Measurements from ENCODE around the gene KIFAP3.
"Not testable (repeated sequence)": the region's sequence is repeated elsewhere in the genome, so short reads cannot be mapped to it uniquely, and the experiment has no call there.

The KIFAP3 gene

DNA sequence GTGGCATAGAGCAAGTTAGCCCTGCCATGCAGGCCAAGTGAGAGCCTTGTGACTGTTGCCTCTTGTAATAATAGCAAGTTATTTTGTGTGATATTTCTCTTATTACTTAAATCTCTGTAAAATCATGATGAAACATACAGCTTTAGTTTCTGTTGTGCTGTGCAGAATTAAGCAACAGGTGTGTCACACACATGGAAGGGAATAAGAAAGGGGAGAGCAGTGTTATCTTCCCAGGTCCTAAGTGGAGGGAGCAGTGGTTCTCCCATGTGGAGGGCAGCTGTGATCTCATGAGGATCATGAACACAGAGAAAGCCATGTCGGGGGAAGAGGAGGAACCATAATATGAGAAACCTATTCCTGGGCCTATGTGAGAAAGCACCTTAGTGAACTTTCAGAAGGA is 155.6 kb downstream of the KIFAP3 start:
- no peak for DNase-seq

DNA sequence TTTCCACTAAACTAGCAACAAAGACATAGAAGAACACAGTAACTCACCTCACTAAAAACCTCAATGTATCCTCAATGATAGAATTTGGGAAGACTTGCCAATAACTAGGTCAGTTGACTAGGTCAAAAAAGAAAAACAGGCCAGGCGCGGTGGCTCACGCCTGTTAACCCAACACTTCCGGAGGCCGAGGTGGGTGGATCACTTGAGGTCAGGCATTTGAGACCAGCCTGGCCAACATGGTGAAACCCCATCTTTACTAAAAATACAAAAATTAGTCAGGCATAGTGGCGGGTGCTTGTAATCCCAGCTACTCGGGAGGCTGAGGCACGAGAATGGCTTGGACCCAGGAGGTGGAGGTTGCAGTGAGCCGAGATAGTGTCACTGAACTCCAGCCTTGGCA is 156.3 kb downstream of the KIFAP3 start:
- DNase-seq = not testable (repeated sequence)

DNA sequence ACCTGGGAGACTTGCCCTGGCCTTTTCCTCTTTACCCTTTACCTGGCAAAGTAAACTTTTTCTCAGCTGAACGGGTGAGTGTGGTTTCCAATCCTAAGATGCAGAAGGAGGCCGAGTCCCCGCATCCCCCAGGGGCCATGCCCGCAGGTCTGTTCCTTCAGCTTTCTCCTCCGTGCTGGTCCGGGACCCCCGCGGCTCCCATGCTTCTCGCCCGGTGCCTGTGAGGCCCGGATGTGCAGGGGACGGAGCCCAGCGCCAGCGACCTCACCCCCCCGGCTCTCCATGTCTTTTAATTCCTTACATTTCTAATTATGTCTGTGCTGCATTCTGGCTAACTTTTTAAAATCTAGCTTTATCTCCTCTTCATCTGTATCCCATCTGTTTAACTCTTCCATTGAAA is 159.3 kb downstream of the KIFAP3 start:
- no peak for DNase-seq

DNA sequence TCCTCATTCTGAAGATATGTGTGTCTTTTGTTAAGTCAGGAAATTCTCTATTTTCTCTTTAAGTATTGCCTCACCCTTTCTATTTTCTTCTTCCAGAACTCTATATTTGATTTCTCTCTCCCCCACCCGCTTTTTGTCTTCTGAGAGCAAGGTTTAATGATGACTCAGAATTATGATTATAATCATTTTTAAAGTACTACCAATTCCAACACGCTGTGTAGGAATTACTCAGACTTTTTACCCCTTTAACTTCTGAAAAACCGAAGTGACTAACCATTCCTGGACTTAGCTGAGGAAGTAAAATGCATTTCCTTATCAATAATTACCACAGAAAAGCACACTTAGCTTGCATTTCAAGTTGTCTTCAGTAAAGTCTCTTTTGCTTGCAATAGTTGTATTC is 160.0 kb downstream of the KIFAP3 start:
- peak; percentile 67 for DNase-seq

DNA sequence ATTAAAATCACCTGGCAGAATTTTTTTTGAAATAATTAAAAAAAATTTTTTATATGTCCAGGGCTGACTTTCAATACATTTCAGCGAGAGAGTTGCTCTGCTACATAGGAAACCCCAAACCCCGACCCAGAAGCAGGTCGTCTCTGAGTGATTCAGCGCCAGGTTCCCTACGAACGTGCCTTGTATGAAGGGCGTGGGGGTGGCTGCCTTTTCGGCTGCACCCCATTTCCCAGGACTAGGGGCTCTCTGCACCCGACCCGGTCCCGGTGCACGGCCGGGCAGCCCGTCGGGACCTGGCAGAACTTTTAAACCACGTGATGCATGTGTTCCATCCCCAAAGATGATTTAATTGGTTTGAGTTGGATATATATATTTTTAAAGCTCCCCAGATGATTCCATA is 165.0 kb downstream of the KIFAP3 start:
- no peak for DNase-seq

DNA sequence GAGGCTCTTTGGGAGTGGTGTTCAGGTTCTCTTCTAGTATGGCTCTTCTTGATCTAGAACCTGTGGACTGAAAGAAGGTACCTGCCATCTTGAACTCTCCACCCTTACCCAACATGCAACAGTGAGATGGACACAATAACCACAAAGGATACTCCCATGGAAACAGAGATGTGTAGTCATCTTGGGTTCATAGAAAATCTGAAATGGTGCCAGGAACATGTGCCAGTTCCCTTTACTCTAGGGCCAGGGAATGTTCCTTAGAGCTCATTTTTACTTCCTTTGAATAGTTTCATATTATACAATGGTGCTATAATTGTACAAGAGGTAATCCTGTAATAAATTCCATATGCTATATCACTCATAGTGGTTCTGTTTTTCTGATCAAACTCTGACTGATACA is 167.6 kb downstream of the KIFAP3 start:
- peak; percentile 47 for DNase-seq

DNA sequence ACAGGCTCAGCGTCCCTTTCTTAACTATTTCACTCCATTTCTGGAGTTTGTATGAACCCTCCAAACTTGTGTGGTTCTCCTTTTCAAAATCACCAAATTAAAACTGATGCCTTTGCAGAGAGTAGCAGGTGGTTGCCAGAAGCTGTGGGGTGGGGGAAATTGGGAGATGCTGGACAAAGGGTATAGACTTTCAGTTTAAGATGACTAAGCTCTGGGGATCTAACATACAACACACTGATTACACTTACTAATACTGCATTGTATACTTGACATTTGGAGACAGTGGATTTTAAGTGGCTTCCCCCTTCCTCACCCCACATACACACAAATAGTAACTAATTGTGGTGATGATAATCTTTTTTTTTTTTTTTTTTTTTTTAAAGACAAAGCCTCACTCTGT is 169.7 kb downstream of the KIFAP3 start:
- DNase-seq = no peak

DNA sequence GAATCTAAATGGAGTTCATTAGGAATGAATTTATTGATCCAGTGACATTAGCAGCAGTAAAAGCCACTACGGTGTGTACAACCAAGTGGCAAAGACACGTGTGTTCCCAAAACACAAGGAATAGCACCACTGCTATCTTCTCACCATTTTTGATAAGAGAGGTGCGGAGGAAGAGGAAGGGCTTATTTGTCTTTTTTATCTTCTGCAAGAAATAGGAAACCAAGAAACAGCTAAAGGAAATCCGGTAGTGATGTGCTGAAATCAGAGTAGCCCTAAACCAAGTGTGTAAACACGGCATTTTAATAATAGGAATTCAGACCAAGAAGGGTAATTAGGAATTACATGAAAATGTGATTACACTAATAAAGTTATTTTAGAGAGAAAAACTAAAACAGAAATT is 171.7 kb downstream of the KIFAP3 start:
- no peak for DNase-seq

DNA sequence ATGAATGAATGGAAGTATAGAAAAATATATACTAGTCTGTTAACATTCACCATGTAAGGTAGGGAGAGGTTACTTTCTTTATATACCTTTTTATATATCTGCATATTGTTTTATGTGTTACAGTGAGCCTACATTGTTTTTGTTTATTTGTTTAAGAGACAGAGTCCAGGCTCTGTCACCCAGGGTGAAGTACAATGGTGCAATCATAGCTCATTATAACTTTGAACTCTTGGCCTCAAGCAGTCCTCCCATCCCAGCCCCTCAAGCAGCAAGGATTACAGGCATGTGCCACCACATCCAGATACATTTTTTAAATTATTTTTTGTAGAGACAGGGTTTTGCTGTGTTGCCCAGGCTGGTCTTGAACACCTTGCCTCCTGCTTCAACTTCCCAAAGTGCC is 173.4 kb downstream of the KIFAP3 start:
- DNase-seq = no peak

DNA sequence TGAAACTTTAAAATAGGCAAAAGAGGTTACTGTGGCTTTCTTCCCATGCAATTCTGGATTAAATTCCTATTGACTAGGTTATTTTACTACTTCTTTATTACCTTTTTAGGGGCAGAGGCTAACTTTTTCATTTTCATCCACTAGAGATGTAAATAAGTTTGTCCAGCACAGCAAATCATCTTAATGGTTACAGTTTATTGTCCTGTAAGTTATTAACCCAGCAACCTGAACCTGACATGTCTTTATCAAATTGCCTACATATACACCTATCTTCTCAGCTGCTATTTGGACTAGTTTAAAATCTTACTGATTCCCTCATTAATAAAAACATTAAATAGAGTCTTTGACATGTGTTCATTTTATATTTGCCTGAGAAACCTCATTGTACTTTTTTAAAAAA is 173.9 kb downstream of the KIFAP3 start:
- DNase-seq = no peak

DNA sequence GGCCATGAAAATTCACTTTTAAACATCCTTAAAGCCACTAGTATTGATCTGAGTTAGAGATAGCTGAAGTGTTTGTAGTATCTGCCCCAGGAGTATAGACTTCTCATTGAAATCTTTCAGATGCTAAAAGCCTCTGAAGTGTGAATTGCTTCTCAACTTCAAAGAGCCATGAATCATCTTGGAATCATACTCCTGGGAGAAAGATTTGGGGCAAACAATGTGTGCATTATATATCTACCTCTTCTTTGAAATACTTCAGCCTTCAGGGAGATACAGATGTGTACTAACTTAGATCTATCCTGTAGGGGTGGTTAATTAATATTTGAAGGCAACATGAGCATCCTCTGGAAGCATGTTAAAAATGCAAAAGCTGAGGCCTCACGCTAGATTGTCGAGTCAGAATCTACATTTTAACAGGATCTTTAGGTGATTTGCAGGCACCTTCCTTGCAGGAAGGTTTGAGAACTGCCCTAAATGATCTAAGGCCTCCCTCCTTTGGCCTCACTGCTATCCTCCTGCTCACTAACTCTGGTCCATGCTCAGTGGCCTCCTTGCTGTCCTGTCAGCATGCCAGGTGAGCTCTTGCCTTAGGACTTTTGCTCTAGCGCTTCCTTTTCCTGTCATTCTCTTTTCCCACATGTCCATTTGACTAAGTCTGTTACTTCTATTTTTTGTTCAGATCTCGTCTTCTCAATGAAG is 174.8 kb downstream of the KIFAP3 start:
- no peak for DNase-seq

DNA sequence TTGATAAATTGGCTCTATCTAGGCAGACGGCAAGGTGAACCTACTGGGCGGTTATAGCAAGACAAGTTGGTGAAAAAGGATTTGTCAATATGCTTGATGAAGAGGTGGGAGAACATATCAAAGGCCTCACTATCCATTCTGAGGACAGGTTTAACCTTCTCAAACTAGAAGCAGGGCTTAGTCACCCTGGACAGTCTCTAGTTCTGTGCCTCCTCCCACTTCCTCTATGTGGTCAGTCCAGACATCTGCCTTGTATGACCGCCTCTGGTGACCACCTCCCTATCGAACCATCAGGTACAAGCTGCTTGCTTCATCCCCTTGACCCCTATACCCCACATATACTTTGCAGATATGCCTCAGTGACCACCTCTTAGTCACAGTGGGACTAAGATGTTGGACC is 178.5 kb downstream of the KIFAP3 start:
- no peak for DNase-seq

DNA sequence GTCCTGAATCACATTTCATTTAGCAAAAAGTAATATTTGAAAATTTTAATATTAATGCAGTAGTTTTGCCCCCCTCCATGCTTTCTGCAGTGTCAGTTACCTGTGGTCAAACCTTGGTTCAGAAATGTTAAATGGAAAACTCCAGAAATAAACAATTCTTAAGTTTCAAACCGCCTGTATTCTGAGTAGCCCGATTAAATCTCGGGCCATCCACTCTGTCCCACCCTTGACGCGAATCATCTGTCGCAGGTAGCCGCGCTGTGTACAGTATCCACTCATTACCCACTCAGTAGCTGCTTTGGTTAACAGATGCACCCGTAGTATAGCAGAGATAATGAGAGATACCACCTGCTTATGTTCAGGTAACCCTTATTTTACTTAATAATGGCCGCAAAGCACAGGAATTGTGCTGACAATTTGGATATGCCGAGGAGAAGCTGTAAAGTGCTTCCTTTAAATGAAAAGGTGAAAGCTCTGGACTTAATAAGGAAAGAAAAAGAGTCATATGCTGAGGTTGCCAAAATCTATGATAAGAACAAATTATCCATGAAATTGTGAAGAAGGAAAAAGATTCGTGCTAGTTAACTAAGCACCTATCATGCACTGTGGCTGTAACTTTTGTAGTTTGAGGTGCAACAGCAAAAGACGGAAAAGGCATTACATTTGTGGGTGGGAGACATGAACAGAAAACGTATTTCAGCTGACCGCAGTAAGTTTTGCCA is 179.9 kb downstream of the KIFAP3 start:
- DNase-seq = no peak

DNA sequence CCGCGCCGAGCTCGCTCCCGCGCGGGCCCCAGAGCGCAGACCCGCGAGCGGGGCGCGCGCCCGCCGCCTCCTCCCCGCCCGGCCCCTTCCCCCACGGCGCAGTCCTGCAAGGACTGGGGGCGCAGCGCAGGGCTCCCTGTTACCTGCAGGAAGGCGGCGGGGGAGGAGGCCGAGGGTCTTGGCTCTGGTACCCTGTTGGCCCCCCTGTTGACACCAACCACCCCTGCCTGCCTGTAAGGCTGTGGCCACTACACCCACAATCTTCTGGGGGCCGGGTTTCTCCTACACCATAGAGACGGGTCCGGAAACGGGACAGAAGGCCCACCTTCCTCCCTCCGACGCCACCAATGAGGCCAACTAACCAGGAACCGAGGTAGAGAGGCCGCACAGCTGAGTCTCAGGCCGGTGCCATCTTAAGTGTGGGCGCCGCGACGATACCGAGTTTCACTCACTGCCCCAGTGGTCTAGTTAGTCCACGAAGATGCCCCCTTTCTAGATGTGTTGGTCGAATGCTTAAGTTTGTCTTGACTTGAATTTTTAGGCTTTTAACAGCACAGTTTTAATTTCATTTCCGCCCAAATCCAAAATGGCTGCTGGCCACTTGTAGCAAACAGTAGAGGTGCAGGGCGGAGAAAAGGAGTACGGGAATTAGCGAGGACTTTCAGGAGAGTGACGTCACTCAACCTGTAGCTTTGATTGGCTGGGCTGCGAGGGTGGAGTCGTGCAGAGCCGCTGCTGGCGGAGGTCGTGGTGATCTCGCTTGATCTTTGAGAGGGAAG is 180.7 kb downstream of the KIFAP3 start, which contains the start of gene SCYL3:
Gene SCYL3 (minus strand): TSS at position 252 of the 779 bp plus-strand sequence. CDS start 5,056 bp downstream, outside the sequence.
- DNase-seq = peak; percentile 98

DNA sequence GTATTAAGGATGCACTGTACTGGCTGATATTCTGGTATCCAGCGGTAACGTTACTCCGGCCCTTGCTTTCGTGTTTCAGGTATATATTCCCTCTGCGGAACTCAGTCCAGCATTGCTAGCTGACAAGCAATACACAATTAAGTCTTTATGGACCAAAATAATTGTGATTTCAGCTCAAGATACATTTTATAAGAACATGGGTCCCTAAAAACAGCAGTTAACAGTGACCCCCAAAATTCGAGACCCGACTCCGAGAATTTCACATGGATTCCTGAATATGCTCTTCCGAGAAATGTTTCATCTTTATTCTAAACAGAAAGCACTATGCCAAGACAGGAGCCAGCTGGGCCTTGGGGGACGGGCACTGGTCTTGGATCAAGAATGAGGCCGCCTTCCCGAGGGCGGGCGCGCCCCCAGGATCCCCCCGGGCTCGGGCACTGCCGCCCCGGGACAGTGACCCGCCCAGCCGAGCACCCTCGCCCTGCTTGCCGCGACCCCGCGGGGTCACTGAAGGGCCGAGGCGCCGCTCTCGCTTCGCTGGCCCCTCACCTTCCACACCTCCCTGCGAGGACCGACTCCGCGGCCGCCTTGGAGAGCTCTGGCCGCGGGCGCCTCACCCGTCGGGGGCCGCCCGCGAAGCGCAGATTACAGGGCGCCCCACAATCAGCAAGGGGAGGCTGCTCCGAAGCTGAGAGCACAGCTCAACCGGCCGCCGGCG is 181.4 kb downstream of the KIFAP3 start:
- DNase-seq = peak; percentile 23

DNA sequence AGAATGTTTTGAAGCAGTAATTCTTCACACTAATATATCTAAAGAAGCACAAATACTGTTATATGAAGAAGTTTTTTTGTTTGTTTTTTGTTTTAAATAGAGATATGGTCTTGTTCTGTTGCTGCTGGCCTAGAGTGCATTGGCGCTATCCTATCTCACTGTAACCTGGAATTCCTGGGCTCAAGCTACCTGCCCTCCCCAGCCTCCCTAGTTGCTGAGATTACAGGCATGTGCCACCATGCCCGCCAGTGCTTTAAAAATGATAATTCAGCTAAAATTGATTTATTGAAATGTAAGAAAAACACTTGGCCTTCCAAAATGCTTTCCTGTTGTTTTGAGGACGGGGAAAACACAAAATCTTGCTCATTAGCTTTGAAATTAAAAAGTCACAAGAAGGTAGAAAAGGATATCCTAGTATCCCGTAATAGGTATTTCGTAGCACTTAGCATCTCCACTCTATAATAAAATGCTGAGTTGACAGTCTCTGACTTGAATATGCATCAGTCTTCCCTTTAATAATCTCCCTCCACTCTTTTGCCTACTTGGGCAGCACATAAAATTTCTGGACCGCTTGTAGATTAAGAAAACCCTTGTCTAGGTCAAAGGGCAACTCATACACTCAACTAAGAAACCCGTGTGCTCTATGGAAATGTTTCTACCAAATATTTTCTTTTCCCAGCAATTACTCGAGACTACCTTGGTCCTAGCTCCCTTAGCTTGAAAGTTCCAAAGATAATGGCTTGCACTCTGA is 182.1 kb downstream of the KIFAP3 start:
- no peak for DNase-seq

DNA sequence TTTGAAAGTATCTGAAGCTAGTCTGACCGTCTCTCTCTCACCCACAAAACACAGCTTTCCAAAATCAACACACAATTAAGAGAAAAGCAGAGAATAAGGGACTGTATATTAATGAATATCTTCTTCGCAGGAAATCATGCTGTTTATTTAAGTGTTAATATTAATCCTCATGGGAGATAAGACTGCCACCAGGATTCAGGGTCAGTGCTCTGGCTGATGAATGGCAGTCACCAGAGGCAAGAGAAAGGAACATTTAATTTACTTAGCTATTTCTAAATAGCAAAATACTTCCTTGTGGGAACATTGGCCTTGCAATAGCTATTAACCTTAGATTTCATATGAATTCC is 183.0 kb downstream of the KIFAP3 start:
- DNase-seq = no peak

DNA sequence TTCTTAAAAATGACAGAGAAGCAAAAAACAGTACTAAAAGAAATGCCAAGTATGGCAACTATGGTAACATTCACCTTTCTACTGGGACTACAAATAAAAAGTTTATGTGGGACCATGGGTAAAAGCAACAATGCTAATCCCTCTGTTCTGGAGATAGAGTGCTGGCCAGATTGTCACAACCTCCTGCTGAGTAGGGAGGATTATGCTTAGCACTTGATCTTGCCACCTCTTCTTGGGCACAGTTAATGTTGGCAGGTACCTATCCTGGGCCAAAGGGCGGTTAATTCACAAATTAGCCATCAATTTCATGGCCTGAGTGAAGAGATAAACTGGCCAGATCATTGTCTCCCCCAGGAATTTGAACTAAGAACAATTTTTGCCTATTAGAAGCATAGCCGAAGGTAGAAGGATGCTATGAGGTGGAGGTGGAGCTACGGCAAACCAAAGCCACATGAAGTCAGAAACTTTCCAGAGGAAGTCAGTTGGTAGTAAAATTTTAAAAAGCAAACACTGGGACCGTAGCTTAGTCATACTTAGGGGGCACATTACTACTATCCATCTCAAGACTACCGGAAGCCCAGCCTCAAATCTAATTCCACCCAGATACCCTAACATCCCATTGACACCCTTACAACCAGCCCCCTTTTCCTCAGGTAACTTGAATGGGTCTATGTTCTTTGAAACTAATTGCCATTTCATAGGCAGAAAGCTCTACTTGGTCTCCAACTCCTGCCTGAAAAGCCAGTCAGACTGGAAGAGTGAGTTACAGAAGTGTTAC is 183.5 kb downstream of the KIFAP3 start:
- no peak for DNase-seq

DNA sequence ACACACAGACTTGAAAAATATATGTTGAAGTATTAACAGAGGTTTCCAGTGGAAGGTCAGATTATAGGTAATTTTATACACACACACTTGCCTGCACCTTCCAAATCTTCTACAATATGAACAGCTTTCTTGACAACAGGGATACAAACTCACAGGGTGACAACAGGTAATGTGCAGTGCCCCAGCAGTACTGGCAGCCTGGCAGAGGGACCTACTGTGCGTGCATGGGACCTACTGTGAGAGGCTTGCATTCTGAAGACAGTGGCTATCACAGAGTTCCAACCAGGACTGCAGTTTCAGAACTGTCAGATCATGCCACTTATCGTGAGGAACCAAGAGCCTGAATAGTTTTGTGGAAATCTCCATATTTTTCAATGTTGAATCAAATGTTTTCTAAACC is 184.6 kb downstream of the KIFAP3 start:
- DNase-seq = no peak

DNA sequence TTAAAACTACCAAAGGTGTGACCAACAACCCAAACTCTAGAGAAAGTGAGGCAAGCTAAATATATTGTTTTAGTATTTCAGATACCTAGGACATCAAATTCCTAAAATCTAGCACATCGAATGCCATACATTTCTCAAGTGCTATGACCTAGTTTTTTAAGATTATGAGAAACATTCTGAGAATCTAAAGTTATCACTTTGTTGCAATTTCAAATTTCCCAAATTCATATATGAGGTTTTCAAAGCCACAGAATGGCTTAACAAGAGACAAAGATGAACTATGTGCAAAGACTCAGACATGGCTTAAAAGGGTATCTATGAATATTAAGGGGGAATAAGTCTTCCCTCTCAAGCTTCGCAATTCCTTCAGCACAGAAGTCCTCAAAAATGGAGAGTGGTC is 187.6 kb downstream of the KIFAP3 start:
- DNase-seq = no peak

DNA sequence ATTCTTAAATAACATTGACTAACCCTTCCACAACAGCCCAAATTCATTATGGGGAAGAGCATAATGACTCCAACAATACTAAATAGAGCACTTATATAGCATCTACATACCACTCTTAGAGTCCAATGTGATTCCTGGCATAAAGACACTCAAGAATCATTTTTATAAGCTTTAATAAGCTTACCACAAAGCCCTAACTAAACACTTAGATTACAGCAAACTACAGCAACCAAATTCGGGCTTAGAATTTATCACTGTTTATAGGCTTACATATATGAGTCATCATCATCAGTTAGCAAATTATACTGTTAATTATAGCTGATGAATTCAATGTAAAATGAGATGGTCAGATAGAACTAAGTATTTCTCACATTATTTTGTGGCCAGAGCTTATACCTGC is 188.1 kb downstream of the KIFAP3 start:
- peak; percentile 30 for DNase-seq

DNA sequence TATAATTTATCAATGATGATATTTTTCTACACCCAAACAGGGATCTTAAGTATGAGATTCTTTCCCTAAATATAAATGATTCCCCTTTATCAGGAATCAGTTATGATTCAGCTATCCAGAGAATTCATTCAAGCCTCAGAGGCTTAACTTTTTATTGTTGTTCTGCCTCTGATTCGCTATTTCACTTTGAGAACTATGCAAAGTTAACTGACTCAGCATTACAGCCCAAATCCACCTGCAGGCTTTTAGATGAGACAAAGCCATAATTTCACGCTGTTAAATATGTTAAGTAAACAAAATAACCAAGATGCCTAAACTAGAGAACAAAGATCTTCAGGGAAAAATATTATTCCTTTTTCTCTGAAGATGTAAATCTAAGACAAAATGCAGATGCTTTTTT is 189.3 kb downstream of the KIFAP3 start:
- no peak for DNase-seq
